Mucosa of descending colon (tissue), 3 donors: ENCODE results near the gene SLC28A1. TPM values are rescaled to one million over a fixed set of nuclear protein-coding genes. Genes with fewer than 3 reads are reported as not detected.

Source experiments
- ATAC-seq: fragments of 200-7000 bp; cut with Tn5 transposase; one replicate; pipeline ENCODE4 v1.9.1; 2020; ENCODE audit warnings: mild to moderate bottlenecking, moderate library complexity
- DNase-seq, 3 donors: peaks; one replicate each; pipeline ENCODE4 v3.0.0-alpha.2; 2020
- H3K36me3 ChIP-seq: fragments of 200-600 bp; one replicate; pipeline ENCODE4 v1.8.0; 2021; ENCODE audit warnings: low read depth, mild to moderate bottlenecking
- H3K4me1 ChIP-seq: fragments of 200-600 bp; one replicate; pipeline ENCODE4 v1.8.0; 2021; ENCODE audit warnings: low read depth, mild to moderate bottlenecking
- H3K4me3 ChIP-seq: fragments of 200-600 bp; one replicate; pipeline ENCODE4 v1.8.0; 2021; ENCODE audit warnings: mild to moderate bottlenecking
- H3K9me3 ChIP-seq: fragments of 200-600 bp; one replicate; pipeline ENCODE4 v1.8.0; 2021; ENCODE audit warnings: mild to moderate bottlenecking
- CTCF ChIP-seq: fragments of 200-600 bp; IDR thresholded peaks from one replicate; pipeline ENCODE4 v1.8.0; 2022; ENCODE audit warnings: antibody characterized with exemption, mild to moderate bottlenecking
- intact Hi-C, 2 donors: fragments of 100-400 bp; cut with DNase I in 1 of 2; cut with micrococcal nuclease in 1 of 2; formaldehyde crosslinking; loops; one replicate each; pipeline versions ENCODE4 v1.11.0 to v1.11.1; 2022; cut with DNase I, micrococcal nuclease
- total RNA-seq, 3 donors: library from RNA; stranded (reverse); fragmentation: NEBNext Ultra II Directional in 2 of 3; extraction: Animal tissue kit (Norgen Biotek cat#: 25700) in 2 of 3; gene quantifications; one replicate each; pipeline versions ENCODE4 v1.2.1 to v1.2.4, GENCODE V29; 2021 to 2023
- donor health status: DM: no; HTN: no; CAD: no; lungs with moderate emphysema.
- donor health status: DM: no; HTN: no; CAD: no.
- donor health status: DM: no; HTN: yes; CAD: no.

Gene SLC28A1
- total RNA-seq, 3 donors from 2014 or later = not detected

- ATAC-seq (no peak), DNase-seq (no peak)
- intact Hi-C loops = no loop called here
- no peaks in the 10 kb centered on the region for H3K36me3 ChIP-seq
- TF ChIP-seq CTCF = no peak
- no peaks in the 10 kb centered on the region for H3K9me3 ChIP-seq
- H3K4me3 ChIP-seq = no peak overlapping the region
- no peaks in the 10 kb centered on the region for H3K4me1 ChIP-seq
These were observed 84.8 kb downstream of the SLC28A1 start for GRCh38 chr15:84969257-84969656.

GRCh38 chr15:84970843-84971242 is 86.4 kb downstream of the SLC28A1 start:
- TF ChIP-seq CTCF = no peak
- DNase-seq = no peak
- Histone ChIP-seq H3K9me3 (no peaks in the 10 kb centered on the region), H3K4me1 (no peaks in the 10 kb centered on the region), H3K36me3 (no peaks in the 10 kb centered on the region), H3K4me3 (no peak overlapping the region)
- ATAC-seq = no peak
- intact Hi-C loops = no loop called here

- H3K4me1 ChIP-seq = no peaks in the 10 kb centered on the region
- TF ChIP-seq CTCF = no peak
- H3K36me3 ChIP-seq = no peaks in the 10 kb centered on the region
- no peaks in the 10 kb centered on the region for H3K9me3 ChIP-seq
- H3K4me3 ChIP-seq = no peak overlapping the region
- DNase-seq (no peak), ATAC-seq (no peak)
- intact Hi-C loops = no loop called here
These were observed 89.3 kb downstream of the SLC28A1 start for GRCh38 chr15:84973492-84974460.

- no peak for DNase-seq
- Histone ChIP-seq H3K36me3 (no peaks in the 10 kb centered on the region), H3K4me1 (peaks cover 9% of the 10 kb centered on the region), H3K9me3 (no peaks in the 10 kb centered on the region), H3K4me3 (no peak overlapping the region)
- intact Hi-C loops = no loop called here
- no peak for ATAC-seq
- TF ChIP-seq CTCF = no peak
These were observed 91.4 kb downstream of the SLC28A1 start for GRCh38 chr15:84975871-84976351.

- Histone ChIP-seq H3K4me1 (peaks cover 9% of the 10 kb centered on the region), H3K4me3 (no peak overlapping the region), H3K36me3 (no peaks in the 10 kb centered on the region), H3K9me3 (no peaks in the 10 kb centered on the region)
- no peak for TF ChIP-seq CTCF
- no peak for DNase-seq
- intact Hi-C loops = no loop called here
- ATAC-seq = no peak
These were observed 92.4 kb downstream of the SLC28A1 start for GRCh38 chr15:84976746-84977345.
